Natural killer cell (primary cell): ENCODE data around the gene ASAP3. TPM values are rescaled to one million over a fixed set of nuclear protein-coding genes. Genes with fewer than 3 reads are reported as not detected.

Experiments used
- ATAC-seq, 3 donors: fragments of 150-1000 bp in 2 of 3; fragments of 200-7000 bp in 1 of 3; cut with Tn5 transposase; 1 replicate in 1 of 3; 2 replicates in 2 of 3; pipeline ENCODE4 v1.10.0; 2021; ENCODE audit warnings: mild to moderate bottlenecking in 2 of 3, moderate library complexity in 2 of 3
- DNase-seq, 2 donors: peaks; one replicate each; pipeline versions ENCODE4 v3.0.0 to v3.0.0-alpha.2; 2013 to 2021; ENCODE audit warnings: mixed read lengths in 1 of 2
- H3K27ac ChIP-seq: one replicate; pipeline ENCODE4 v1.5.1; 2013; ENCODE audit warnings: mild to moderate bottlenecking, low read length
- H3K27me3 ChIP-seq: one replicate; pipeline ENCODE4 v1.6.1; 2013; ENCODE audit warnings: low read length; ENCODE audit not compliant: control insufficient read depth, insufficient read depth
- H3K36me3 ChIP-seq: one replicate; pipeline ENCODE4 v1.6.1; 2013; ENCODE audit warnings: low read length; ENCODE audit not compliant: control insufficient read depth, insufficient read depth
- H3K4me1 ChIP-seq: one replicate; pipeline ENCODE4 v1.6.1; 2013; ENCODE audit warnings: low read length; ENCODE audit not compliant: control insufficient read depth, insufficient read depth
- H3K4me3 ChIP-seq: one replicate; pipeline ENCODE4 v1.5.1; 2013; ENCODE audit warnings: low read length
- H3K9me3 ChIP-seq: one replicate; pipeline ENCODE4 v1.6.1; 2013; ENCODE audit warnings: low read length; ENCODE audit not compliant: control insufficient read depth, insufficient read depth
- H3K27ac Mint-ChIP-seq, 2 donors: one replicate each; pipeline ENCODE4 v1.8.0; 2022; ENCODE audit warnings: mild to moderate bottlenecking in 2 of 2, mixed read lengths in 2 of 2, moderate library complexity in 1 of 2
- H3K27me3 Mint-ChIP-seq, 2 donors: one replicate each; pipeline ENCODE4 v1.8.0; 2022; ENCODE audit warnings: low read depth in 2 of 2, mixed read lengths in 2 of 2
- H3K36me3 Mint-ChIP-seq: one replicate; pipeline ENCODE4 v1.8.0; 2022; ENCODE audit warnings: mixed read lengths
- H3K4me1 Mint-ChIP-seq, 2 donors: one replicate each; pipeline ENCODE4 v1.8.0; 2022; ENCODE audit warnings: mixed read lengths in 2 of 2
- H3K4me3 Mint-ChIP-seq: one replicate; pipeline ENCODE4 v1.8.0; 2022; ENCODE audit warnings: mild to moderate bottlenecking, moderate library complexity, mixed read lengths
- H3K9me3 Mint-ChIP-seq, 2 donors: one replicate each; pipeline ENCODE4 v1.8.0; 2022; ENCODE audit warnings: mixed read lengths in 2 of 2
- CTCF ChIP-seq: fragments of 200-600 bp; IDR thresholded peaks from one replicate; pipeline ENCODE4 v1.8.0; 2022; ENCODE audit warnings: antibody characterized with exemption
- WGBS: methylation state at CpG from one replicate; pipeline ENCODE4 v1.1.7; 2013; ENCODE audit warnings: missing lambda C conversion rate; ENCODE audit not compliant: insufficient coverage; 5-methylcytosine and 5-hydroxymethylcytosine counted together
- intact Hi-C: fragments of 100-400 bp; cut with micrococcal nuclease; formaldehyde crosslinking; loops from one replicate; pipeline ENCODE4 v1.14.2; 2022
- total RNA-seq, 4 donors: library from RNA; stranded (reverse); fragments of 120-200 nt in 1 of 4; gene quantifications; one replicate each; pipeline versions ENCODE4 v1.2.3 to v1.2.4, GENCODE V29; 2013 to 2022

ASAP3 gene
- total RNA-seq, 3 donors from 2014 or later (not counting 1 experiment from before 2014, with no cell fraction given), result 0.25 to 0.70 (median 0.59) TPM

- Mint-ChIP-seq H3K9me3 (no peaks in the 10 kb centered on the region), H3K27ac (no peak overlapping the region), H3K4me3 (no peak overlapping the region), H3K4me1 (no peaks in the 10 kb centered on the region), H3K36me3 (no peaks in the 10 kb centered on the region), H3K27me3 (peaks cover 0 to 4% of the 10 kb centered on the region in 2 donors)
- Histone ChIP-seq H3K27ac (no peak overlapping the region), H3K27me3 (no peaks in the 10 kb centered on the region), H3K4me1 (no peaks in the 10 kb centered on the region), H3K4me3 (no peak overlapping the region), H3K36me3 (no peaks in the 10 kb centered on the region), H3K9me3 (no peaks in the 10 kb centered on the region)
- 55% methylated on average over 4 of the region's 4 CpGs for WGBS
- no peak for DNase-seq
- TF ChIP-seq CTCF, result no peak
- ATAC-seq, result no peak
- intact Hi-C loops, result no loop called here
Measured at GRCh38 chr1:23395849-23396248, 88.1 kb downstream of the ASAP3 start.

GRCh38 chr1:23395154-23395724 lies 88.7 kb downstream of the ASAP3 start:
- H3K27me3 ChIP-seq, result no peaks in the 10 kb centered on the region
- Mint-ChIP-seq H3K9me3 (no peaks in the 10 kb centered on the region), H3K27ac (no peak overlapping the region), H3K4me1 (no peaks in the 10 kb centered on the region), H3K4me3 (no peak overlapping the region), H3K36me3 (no peaks in the 10 kb centered on the region), H3K27me3 (peaks cover 0 to 4% of the 10 kb centered on the region in 2 donors)
- 81% methylated on average over 8 of the region's 8 CpGs for WGBS
- no peak for TF ChIP-seq CTCF
- DNase-seq (no peak), ATAC-seq (no peak)
- H3K4me3 ChIP-seq, result no peak overlapping the region
- intact Hi-C loops, result no loop called here
- no peaks in the 10 kb centered on the region for H3K9me3 ChIP-seq
- no peak overlapping the region for H3K27ac ChIP-seq
- H3K4me1 ChIP-seq, result no peaks in the 10 kb centered on the region
- H3K36me3 ChIP-seq, result no peaks in the 10 kb centered on the region

- H3K27ac ChIP-seq, result no peak overlapping the region
- 87% methylated on average over 6 of the region's 7 CpGs for WGBS
- H3K27me3 Mint-ChIP-seq, result peaks cover 0 to 4% of the 10 kb centered on the region in 2 donors
Measured at GRCh38 chr1:23394684-23395083, 89.3 kb downstream of the ASAP3 start.

More at GRCh38 chr1:23394684-23395083, 89.3 kb downstream of the ASAP3 start:
- H3K4me3 ChIP-seq, result no peak overlapping the region
- H3K4me1 ChIP-seq, result no peaks in the 10 kb centered on the region
- no peaks in the 10 kb centered on the region for H3K36me3 ChIP-seq
- Mint-ChIP-seq H3K36me3 (no peaks in the 10 kb centered on the region), H3K4me3 (no peak overlapping the region), H3K4me1 (no peaks in the 10 kb centered on the region), H3K9me3 (no peaks in the 10 kb centered on the region), H3K27ac (no peak overlapping the region)
- intact Hi-C loops, result no loop called here
- H3K27me3 ChIP-seq, result no peaks in the 10 kb centered on the region
- ATAC-seq (no peak), DNase-seq (no peak)
- no peak for TF ChIP-seq CTCF
- H3K9me3 ChIP-seq, result no peaks in the 10 kb centered on the region
